IPS-18c (cell line): ENCODE results near the gene TRIM3.
"Not testable (repeated sequence)": the region's sequence is repeated elsewhere in the genome, so short reads cannot be mapped to it uniquely, and the experiment has no call there.

Experiments used
- H3K4me3 ChIP-seq: 2 replicates; pipeline ENCODE4 v1.7.0; 2013; ENCODE audit warnings: low read depth, mild to moderate bottlenecking, low read length, moderate library complexity; ENCODE audit not compliant: insufficient read depth
- H3K9me3 ChIP-seq: one replicate; pipeline ENCODE4 v1.6.1; 2013; ENCODE audit warnings: mild to moderate bottlenecking, low read length, moderate library complexity; ENCODE audit not compliant: control insufficient read depth, insufficient read depth

Gene TRIM3

GRCh38 chr11:6473451-6474412 lies at the start of gene TRIM3:
TSS of gene TRIM3 (minus strand) at chr11:6473941. CDS start at chr11:6465695, 8,246 bp downstream.
- Histone ChIP-seq H3K9me3 (peaks cover 2% of the 10 kb centered on the region), H3K4me3 (peak within 1 kb of the TSS; percentile 92)

GRCh38 chr11:6523253-6523652 lies 49.5 kb upstream of the TRIM3 start:
- no peak overlapping the region for H3K4me3 ChIP-seq
- H3K9me3 ChIP-seq = no peaks in the 10 kb centered on the region

DNA sequence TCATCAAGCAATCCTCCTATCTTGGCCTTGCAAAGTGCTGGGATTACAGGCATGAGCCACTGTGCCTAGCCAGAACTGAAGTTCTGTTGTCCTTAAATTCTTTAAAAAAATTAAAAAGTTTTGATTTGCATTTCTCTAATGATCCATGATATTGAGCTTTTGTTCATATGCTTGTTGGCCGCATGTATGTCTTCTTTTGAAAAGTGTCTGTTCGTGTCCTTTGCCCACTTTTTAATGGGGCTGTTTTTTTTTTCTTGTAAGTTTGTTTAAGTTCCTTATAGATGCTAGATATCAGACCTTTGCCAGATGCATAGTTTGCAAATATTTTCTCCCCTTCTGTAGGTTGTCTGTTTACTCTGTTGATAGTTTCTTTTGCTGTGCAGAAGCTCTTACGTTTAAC lies 48.2 kb upstream of the TRIM3 start:
- not testable (repeated sequence) for H3K4me3 ChIP-seq, H3K9me3 ChIP-seq

DNA sequence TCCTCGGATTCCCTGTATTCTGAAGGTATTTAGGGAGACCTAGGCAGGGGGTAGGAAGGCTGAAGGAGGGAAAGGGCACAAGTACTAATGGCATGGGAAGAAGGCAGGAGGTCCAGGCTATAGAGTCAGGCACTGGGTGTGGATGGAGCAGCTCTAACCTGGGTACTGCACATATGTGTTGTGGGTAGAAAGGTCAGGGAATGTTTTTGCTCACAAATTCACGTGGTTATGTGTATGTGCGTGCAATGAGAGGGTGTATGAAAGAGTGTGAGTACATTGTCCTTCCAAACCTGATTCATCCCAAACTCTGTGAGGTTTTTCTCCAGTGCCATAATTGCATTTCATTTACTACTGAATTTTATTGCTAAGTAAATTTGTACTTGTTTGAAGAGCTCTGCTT lies 46.5 kb upstream of the TRIM3 start:
- Histone ChIP-seq H3K4me3 (no peak overlapping the region), H3K9me3 (no peaks in the 10 kb centered on the region)

- Histone ChIP-seq H3K9me3 (no peaks in the 10 kb centered on the region), H3K4me3 (no peak overlapping the region)
Measured at GRCh38 chr11:6516865-6517264, 43.1 kb upstream of the TRIM3 start.

- no peaks in the 10 kb centered on the region for H3K9me3 ChIP-seq
- H3K4me3 ChIP-seq = no peak overlapping the region
Measured at GRCh38 chr11:6505577-6506240, 32.0 kb upstream of the TRIM3 start.

DNA sequence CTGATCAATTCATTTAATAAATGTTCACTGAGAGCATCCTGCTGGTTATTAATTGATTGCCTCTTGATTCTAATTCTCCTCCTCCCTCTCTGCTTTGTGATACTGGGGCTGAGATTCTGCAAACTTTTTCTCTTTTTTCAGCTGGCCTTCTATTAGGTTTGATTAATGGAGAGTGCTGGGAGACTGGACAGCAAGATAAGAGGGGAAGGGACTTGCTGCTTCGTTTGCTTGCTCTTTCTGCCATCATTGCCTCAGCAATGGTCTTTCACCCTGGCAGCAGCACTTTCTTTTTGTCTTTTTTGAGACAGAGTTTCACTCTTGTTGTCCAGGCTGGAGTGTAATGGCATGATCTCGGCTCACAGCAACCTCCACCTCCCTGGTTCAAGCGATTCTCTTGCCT lies 30.4 kb upstream of the TRIM3 start:
- Histone ChIP-seq H3K9me3 (no peaks in the 10 kb centered on the region), H3K4me3 (no peak overlapping the region)

DNA sequence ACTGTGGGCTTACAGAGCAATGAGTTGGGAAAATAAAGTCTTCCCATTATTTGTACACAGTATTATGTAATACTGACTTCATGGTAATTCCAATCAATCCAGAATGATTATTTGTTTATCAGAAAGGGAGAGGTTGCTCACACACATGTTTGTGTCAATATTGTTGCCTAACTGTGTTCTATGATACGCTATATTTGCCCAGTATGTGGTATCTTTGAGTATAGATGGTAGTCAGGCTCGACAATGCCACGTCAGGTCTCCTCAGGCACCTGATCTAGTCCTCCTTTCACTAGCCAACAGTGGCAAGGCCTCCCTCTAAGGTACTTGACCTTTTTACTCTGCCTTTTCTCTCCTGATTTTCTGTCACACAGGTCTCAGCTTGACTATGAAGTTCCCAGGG lies 28.6 kb upstream of the TRIM3 start:
- Histone ChIP-seq H3K4me3 (no peak overlapping the region), H3K9me3 (no peaks in the 10 kb centered on the region)

- no peaks in the 10 kb centered on the region for H3K9me3 ChIP-seq
Measured at GRCh38 chr11:6498544-6498943, 24.8 kb upstream of the TRIM3 start.

GRCh38 chr11:6498121-6498520 lies 24.4 kb upstream of the TRIM3 start:
- Histone ChIP-seq H3K9me3 (no peaks in the 10 kb centered on the region), H3K4me3 (no peak overlapping the region)

More at GRCh38 chr11:6498544-6498943, 24.8 kb upstream of the TRIM3 start:
- H3K4me3 ChIP-seq = no peak overlapping the region

DNA sequence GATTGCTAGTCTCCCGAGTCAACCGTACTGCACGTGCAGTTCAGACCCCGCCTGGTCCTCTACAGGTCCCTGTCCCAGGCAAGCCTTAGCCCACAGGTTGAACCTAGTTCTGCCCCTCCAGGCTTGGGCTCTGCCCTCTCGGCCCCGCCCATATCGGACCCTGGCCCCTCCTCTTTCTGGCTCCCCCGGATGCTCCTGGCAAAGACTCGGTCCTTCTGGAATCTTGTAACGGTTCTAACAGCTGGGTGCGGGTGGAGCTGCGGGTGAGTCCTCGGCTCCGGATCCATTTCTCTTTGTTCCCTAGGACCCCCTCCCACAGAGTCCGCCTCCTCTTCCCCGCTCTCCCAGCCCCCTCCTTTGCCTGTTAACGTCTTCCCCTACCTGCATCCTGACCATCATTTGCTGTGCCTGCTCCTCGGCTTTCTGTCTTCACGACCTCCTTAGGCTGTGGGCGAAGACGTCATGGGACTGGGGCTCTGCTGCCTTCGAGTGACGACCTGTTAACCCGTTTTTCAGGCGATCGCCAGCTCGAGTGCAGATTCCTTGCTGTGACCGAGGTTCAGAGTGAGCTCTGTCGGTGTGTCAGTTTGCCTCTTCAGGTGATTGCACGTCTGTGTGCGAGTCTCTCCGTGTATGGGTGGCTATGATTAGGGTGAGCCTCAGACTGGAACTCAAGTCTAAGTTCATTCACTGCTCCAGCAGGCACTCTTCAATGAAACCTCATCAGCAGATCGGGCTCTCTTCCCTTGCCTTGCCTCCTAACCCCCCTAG lies 23.5 kb upstream of the TRIM3 start, which contains the start of gene DNHD1:
Gene DNHD1, plus strand, starts transcription at position 212 of the 771 bp plus-strand sequence. CDS start 936 bp downstream, outside the sequence.
- H3K4me3 ChIP-seq = peak within 1 kb of the TSS; percentile 36; the same call in 1 of the 2 replicates
- no peaks in the 10 kb centered on the region for H3K9me3 ChIP-seq

- no peak overlapping the region for H3K4me3 ChIP-seq
Measured at GRCh38 chr11:6489306-6489705, 15.6 kb upstream of the TRIM3 start.

GRCh38 chr11:6488821-6489220 lies 15.1 kb upstream of the TRIM3 start:
- Histone ChIP-seq H3K4me3 (no peak overlapping the region), H3K9me3 (no peaks in the 10 kb centered on the region)

More at GRCh38 chr11:6489306-6489705, 15.6 kb upstream of the TRIM3 start:
- no peaks in the 10 kb centered on the region for H3K9me3 ChIP-seq

GRCh38 chr11:6488342-6488741 lies 14.6 kb upstream of the TRIM3 start:
- no peak overlapping the region for H3K4me3 ChIP-seq
- no peaks in the 10 kb centered on the region for H3K9me3 ChIP-seq

DNA sequence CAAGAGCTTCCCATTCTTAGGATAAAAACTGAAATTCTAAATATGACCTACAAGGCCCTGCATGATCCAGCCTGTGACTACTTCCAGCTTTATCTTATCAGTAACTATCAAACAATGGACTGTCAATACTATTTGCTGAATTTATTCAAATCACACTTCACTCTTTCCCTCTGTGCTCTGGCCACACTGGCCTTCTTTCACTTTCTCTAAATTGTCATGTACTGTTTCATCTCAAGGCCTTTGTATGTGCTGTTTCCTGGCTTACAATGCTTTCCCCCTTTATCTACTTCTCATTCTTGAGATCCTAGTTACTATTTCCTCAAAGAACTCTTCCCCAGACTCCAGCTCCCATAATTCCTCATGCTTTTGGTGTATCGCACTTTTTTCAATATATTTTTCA lies 13.2 kb upstream of the TRIM3 start:
- Histone ChIP-seq H3K9me3 (no peaks in the 10 kb centered on the region), H3K4me3 (no peak overlapping the region)

DNA sequence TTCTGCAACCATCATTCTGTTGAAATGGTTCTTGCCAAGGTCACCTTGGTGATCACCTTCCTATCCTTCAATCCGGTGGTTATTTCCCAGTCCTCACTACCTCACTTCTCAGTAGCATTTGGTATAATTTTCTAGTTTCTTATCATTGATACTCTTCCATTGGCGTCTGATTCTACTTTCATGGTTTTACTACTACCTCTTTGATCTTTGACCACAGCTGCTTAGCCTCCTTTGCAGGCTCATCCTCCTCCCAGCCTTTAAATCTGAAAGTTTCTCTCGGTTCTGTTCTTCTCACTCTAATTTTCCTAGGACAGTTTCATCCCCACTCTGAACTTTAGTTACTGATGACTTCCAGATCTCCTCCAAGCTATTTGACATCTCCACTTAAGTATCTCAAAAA lies 12.5 kb upstream of the TRIM3 start:
- Histone ChIP-seq H3K9me3 (no peaks in the 10 kb centered on the region), H3K4me3 (no peak overlapping the region)

- Histone ChIP-seq H3K4me3 (no peak overlapping the region), H3K9me3 (no peaks in the 10 kb centered on the region)
Measured at GRCh38 chr11:6485661-6486060, 11.9 kb upstream of the TRIM3 start.
